Vagina (tissue), 2 donors: ENCODE measurements around the gene UPK1A. TPM values are rescaled to one million over a fixed set of nuclear protein-coding genes. Genes with fewer than 3 reads are reported as not detected.

Experiments
- DNase-seq, 2 donors: peaks; one replicate each; pipeline ENCODE4 v3.0.0-alpha.2; 2017; ENCODE audit errors: extremely low spot score in 2 of 2
- H3K27ac ChIP-seq: fragments of 200-600 bp; sonication (generic); one replicate; pipeline ENCODE4 v1.5.1; 2019
- H3K27me3 ChIP-seq: fragments of 200-600 bp; sonication (generic); one replicate; pipeline ENCODE4 v1.5.1; 2019
- H3K36me3 ChIP-seq, 2 donors: fragments of 200-600 bp; sonication (generic); one replicate each; pipeline ENCODE4 v1.5.1; 2017 to 2019
- H3K4me1 ChIP-seq: fragments of 200-600 bp; sonication (generic); one replicate; pipeline ENCODE4 v1.5.1; 2019
- H3K4me3 ChIP-seq, 2 donors: fragments of 200-600 bp; sonication (generic); 1 replicate in 1 of 2; 2 replicates in 1 of 2; pipeline ENCODE4 v1.5.1; 2016 to 2019
- H3K9me3 ChIP-seq: fragments of 200-600 bp; sonication (generic); one replicate; pipeline ENCODE4 v1.5.1; 2019
- CTCF ChIP-seq, 3 experiments: fragments of 450-650 bp in 2 of 3; fragments of 200-600 bp in 1 of 3; sonication (generic) in 1 of 3; IDR thresholded peaks; one replicate each; pipeline ENCODE4 v1.5.1; 2017 to 2019; ENCODE audit warnings: antibody characterized with exemption in 3 of 3, mild to moderate bottlenecking in 2 of 3, moderate library complexity in 2 of 3
- POLR2A ChIP-seq, 2 donors: fragments of 450-650 bp; IDR thresholded peaks; one replicate each; pipeline ENCODE4 v1.6.1; 2017; ENCODE audit warnings: antibody characterized with exemption in 2 of 2, mild to moderate bottlenecking in 2 of 2, moderate library complexity in 2 of 2
- POLR2AphosphoS5 ChIP-seq, 2 donors: sonication (generic); formaldehyde crosslinking; IDR thresholded peaks; one replicate each; pipeline ENCODE4 v1.9.0; 2017; ENCODE audit warnings: antibody characterized with exemption in 2 of 2, mild to moderate bottlenecking in 2 of 2, low read depth in 1 of 2; ENCODE audit not compliant: insufficient read depth in 1 of 2
- intact Hi-C: fragments of 100-400 bp; cut with DNase I; formaldehyde crosslinking; loops from one replicate; pipeline ENCODE4 v1.15.1; 2023
- total RNA-seq: library from RNA; depleted of rRNA; stranded (reverse); fragments of >200 nt; gene quantifications from one replicate; pipeline ENCODE4 v1.2.3, GENCODE V29; 2016

UPK1A gene
- total RNA-seq, 1 donor from 2014 or later = 9.1 TPM

- H3K9me3 ChIP-seq = no peaks in the 10 kb centered on the region
- H3K27me3 ChIP-seq = no peaks in the 10 kb centered on the region
- no peak for TF ChIP-seq CTCF (IDR thresholded peaks at IDR 0.05)
- no peak for TF ChIP-seq POLR2A (IDR thresholded peaks at IDR 0.05)
- TF ChIP-seq POLR2AphosphoS5 (IDR thresholded peaks at IDR 0.05; ENCODE audit: insufficient read depth in 1 of 2, low read depth in 1 of 2) = no peak
- H3K27ac ChIP-seq = no peak overlapping the region
- peaks cover 0 to 32% of the 10 kb centered on the region in 2 donors for H3K36me3 ChIP-seq
- no peak for DNase-seq
- no peak overlapping the region for H3K4me3 ChIP-seq
- no peaks in the 10 kb centered on the region for H3K4me1 ChIP-seq
- intact Hi-C loops = no loop called here
These were observed 4.3 kb upstream of the UPK1A start for GRCh38 chr19:35661995-35662340.

- Histone ChIP-seq H3K4me3 (no peak overlapping the region), H3K9me3 (no peaks in the 10 kb centered on the region), H3K27ac (no peak overlapping the region), H3K4me1 (no peaks in the 10 kb centered on the region), H3K27me3 (no peaks in the 10 kb centered on the region), H3K36me3 (peaks cover 0 to 14% of the 10 kb centered on the region in 2 donors)
- no peak for TF ChIP-seq POLR2AphosphoS5 (IDR thresholded peaks at IDR 0.05; ENCODE audit: insufficient read depth in 1 of 2, low read depth in 1 of 2)
- TF ChIP-seq POLR2A (IDR thresholded peaks at IDR 0.05) = no peak
- no peak for TF ChIP-seq CTCF (IDR thresholded peaks at IDR 0.05)
- intact Hi-C loops = no loop called here
- no peak for DNase-seq
These were observed 2.3 kb upstream of the UPK1A start for GRCh38 chr19:35663981-35664380.

- Histone ChIP-seq H3K9me3 (no peaks in the 10 kb centered on the region), H3K27me3 (no peaks in the 10 kb centered on the region), H3K36me3 (peaks cover 0 to 5% of the 10 kb centered on the region in 2 donors), H3K4me3 (no peak overlapping the region), H3K27ac (no peak overlapping the region), H3K4me1 (no peaks in the 10 kb centered on the region)
- intact Hi-C loops = no loop called here
- no peak for TF ChIP-seq CTCF (IDR thresholded peaks at IDR 0.05)
- no peak for TF ChIP-seq POLR2A (IDR thresholded peaks at IDR 0.05)
- TF ChIP-seq POLR2AphosphoS5 (IDR thresholded peaks at IDR 0.05; ENCODE audit: insufficient read depth in 1 of 2, low read depth in 1 of 2) = no peak
- no peak for DNase-seq
These were observed 1.2 kb upstream of the UPK1A start for GRCh38 chr19:35665157-35665556.

GRCh38 chr19:35665604-35666003, 713 bp upstream of the UPK1A start:
- DNase-seq = no peak
- Histone ChIP-seq H3K4me1 (no peaks in the 10 kb centered on the region), H3K36me3 (peaks cover 0 to under 1% of the 10 kb centered on the region in 2 donors), H3K27me3 (no peaks in the 10 kb centered on the region), H3K9me3 (no peaks in the 10 kb centered on the region), H3K27ac (no peak overlapping the region), H3K4me3 (no peak overlapping the region)
- intact Hi-C loops = no loop called here
- TF ChIP-seq POLR2A (IDR thresholded peaks at IDR 0.05) = no peak
- no peak for TF ChIP-seq POLR2AphosphoS5 (IDR thresholded peaks at IDR 0.05; ENCODE audit: insufficient read depth in 1 of 2, low read depth in 1 of 2)
- no peak for TF ChIP-seq CTCF (IDR thresholded peaks at IDR 0.05)

GRCh38 chr19:35669566-35669965, 3.2 kb downstream of the UPK1A start:
- Histone ChIP-seq H3K4me3 (no peak overlapping the region), H3K27me3 (no peaks in the 10 kb centered on the region), H3K9me3 (no peaks in the 10 kb centered on the region), H3K36me3 (no peaks in the 10 kb centered on the region), H3K4me1 (no peaks in the 10 kb centered on the region), H3K27ac (no peak overlapping the region)
- TF ChIP-seq POLR2AphosphoS5 (IDR thresholded peaks at IDR 0.05; ENCODE audit: insufficient read depth in 1 of 2, low read depth in 1 of 2) = no peak
- no peak for TF ChIP-seq CTCF (IDR thresholded peaks at IDR 0.05)
- no peak for TF ChIP-seq POLR2A (IDR thresholded peaks at IDR 0.05)
- DNase-seq = no peak
- intact Hi-C loops = no loop called here
